PFSK-1 (cell line): Measurements from ENCODE around the gene B4GALNT4.

ENCODE experiments used
- FOXP2 ChIP-seq: optimal IDR thresholded peaks from 2 replicates; pipeline ENCODE3; 2011; ENCODE audit warnings: borderline replicate concordance, control low read depth, inconsistent platforms; ENCODE audit not compliant: insufficient read depth; ENCODE audit errors: extremely low read length, extremely low read depth
- POLR2AphosphoS5 ChIP-seq: IDR thresholded peaks from 2 replicates; pipeline ENCODE4 v1.6.1; 2012; ENCODE audit warnings: low read depth, mild to moderate bottlenecking, control low read depth, low read length, moderate library complexity
- SIN3A ChIP-seq: IDR thresholded peaks from 2 replicates; pipeline ENCODE4 v1.6.1; 2012; ENCODE audit warnings: mild to moderate bottlenecking, low read length, moderate library complexity, borderline replicate concordance; ENCODE audit not compliant: insufficient read depth
- TAF1 ChIP-seq: IDR thresholded peaks from 2 replicates; pipeline ENCODE4 v1.6.1; 2012; ENCODE audit warnings: low read length, control low read depth, borderline replicate concordance; ENCODE audit not compliant: insufficient read depth
- TF ChIP-seq, protein P1 (sequence below), 2 experiments: IDR thresholded peaks; 2 replicates each; pipeline versions ENCODE4 v1.6.1 to v1.8.0; 2011 to 2012; ENCODE audit warnings: low read depth in 2 of 2, low read length in 2 of 2, control low read depth in 1 of 2, inconsistent platforms in 1 of 2, mild to moderate bottlenecking in 1 of 2, moderate library complexity in 1 of 2; ENCODE audit not compliant: insufficient read depth in 1 of 2

B4GALNT4 gene

DNA sequence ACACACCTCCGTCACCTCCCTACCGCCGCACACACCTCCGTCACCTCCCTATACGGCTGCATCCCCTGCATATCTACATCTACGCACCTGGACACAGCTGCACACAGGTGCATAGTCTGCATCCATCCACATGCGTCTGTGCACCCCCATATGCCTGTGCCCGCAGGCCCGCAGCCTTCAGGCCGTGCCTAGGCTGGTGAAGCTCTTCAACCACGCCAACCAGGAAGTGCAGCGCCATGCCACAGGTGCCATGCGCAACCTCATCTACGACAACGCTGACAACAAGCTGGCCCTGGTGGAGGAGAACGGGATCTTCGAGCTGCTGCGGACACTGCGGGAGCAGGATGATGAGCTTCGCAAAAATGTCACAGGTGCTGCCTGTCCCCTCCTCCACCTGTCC is 29.5 kb downstream of the B4GALNT4 start:
- TF ChIP-seq SIN3A: no peak
- no peak for TF ChIP-seq TAF1
- no peak for TF ChIP-seq POLR2AphosphoS5
- TF ChIP-seq FOXP2: no peak
- TF ChIP-seq, protein P1, sequence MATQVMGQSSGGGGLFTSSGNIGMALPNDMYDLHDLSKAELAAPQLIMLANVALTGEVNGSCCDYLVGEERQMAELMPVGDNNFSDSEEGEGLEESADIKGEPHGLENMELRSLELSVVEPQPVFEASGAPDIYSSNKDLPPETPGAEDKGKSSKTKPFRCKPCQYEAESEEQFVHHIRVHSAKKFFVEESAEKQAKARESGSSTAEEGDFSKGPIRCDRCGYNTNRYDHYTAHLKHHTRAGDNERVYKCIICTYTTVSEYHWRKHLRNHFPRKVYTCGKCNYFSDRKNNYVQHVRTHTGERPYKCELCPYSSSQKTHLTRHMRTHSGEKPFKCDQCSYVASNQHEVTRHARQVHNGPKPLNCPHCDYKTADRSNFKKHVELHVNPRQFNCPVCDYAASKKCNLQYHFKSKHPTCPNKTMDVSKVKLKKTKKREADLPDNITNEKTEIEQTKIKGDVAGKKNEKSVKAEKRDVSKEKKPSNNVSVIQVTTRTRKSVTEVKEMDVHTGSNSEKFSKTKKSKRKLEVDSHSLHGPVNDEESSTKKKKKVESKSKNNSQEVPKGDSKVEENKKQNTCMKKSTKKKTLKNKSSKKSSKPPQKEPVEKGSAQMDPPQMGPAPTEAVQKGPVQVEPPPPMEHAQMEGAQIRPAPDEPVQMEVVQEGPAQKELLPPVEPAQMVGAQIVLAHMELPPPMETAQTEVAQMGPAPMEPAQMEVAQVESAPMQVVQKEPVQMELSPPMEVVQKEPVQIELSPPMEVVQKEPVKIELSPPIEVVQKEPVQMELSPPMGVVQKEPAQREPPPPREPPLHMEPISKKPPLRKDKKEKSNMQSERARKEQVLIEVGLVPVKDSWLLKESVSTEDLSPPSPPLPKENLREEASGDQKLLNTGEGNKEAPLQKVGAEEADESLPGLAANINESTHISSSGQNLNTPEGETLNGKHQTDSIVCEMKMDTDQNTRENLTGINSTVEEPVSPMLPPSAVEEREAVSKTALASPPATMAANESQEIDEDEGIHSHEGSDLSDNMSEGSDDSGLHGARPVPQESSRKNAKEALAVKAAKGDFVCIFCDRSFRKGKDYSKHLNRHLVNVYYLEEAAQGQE (IDR thresholded peaks at IDR 0.05; ENCODE audit: insufficient read depth in 1 of 2, low read depth in 2 of 2, low read length in 2 of 2): no peak

DNA sequence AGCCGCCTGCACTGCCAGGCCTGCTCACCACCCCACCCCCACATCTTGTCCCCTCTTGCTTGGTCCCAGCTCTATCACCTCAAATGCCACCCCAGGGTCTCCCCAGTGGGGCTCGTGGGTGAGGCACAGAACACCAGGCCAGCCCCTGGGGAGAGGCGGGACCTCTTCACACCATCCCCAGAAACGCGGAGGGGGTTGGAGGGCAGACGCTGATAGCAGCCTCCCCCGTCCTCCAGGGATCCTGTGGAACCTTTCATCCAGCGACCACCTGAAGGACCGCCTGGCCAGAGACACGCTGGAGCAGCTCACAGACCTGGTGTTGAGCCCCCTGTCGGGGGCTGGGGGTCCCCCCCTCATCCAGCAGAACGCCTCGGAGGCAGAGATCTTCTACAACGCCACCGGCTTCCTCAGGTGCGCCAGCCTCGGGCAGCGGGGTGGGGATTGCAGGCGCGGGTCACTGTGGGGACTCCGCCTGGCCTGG is 30.5 kb downstream of the B4GALNT4 start:
- TF ChIP-seq FOXP2 (no peak), POLR2AphosphoS5 (no peak), TAF1 (no peak), SIN3A (no peak)
- TF ChIP-seq, protein P1 (IDR thresholded peaks at IDR 0.05; ENCODE audit: insufficient read depth in 1 of 2, low read depth in 2 of 2, low read length in 2 of 2): no peak

DNA sequence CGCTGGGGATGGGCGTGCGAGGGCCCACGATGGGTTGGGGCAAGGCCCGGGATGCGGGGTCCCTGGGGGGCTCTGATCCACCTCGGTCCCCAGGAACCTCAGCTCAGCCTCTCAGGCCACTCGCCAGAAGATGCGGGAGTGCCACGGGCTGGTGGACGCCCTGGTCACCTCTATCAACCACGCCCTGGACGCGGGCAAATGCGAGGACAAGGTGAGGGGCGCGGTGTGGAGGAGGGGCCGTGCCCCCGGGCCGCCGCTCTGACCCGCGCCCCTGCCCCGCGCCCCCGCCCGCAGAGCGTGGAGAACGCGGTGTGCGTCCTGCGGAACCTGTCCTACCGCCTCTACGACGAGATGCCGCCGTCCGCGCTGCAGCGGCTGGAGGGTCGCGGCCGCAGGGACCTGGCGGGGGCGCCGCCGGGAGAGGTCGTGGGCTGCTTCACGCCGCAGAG is 31.0 kb downstream of the B4GALNT4 start:
- TF ChIP-seq SIN3A (no peak), TAF1 (no peak), FOXP2 (no peak), POLR2AphosphoS5 (no peak)
- TF ChIP-seq, protein P1 (IDR thresholded peaks at IDR 0.05; ENCODE audit: insufficient read depth in 1 of 2, low read depth in 2 of 2, low read length in 2 of 2): no peak

DNA sequence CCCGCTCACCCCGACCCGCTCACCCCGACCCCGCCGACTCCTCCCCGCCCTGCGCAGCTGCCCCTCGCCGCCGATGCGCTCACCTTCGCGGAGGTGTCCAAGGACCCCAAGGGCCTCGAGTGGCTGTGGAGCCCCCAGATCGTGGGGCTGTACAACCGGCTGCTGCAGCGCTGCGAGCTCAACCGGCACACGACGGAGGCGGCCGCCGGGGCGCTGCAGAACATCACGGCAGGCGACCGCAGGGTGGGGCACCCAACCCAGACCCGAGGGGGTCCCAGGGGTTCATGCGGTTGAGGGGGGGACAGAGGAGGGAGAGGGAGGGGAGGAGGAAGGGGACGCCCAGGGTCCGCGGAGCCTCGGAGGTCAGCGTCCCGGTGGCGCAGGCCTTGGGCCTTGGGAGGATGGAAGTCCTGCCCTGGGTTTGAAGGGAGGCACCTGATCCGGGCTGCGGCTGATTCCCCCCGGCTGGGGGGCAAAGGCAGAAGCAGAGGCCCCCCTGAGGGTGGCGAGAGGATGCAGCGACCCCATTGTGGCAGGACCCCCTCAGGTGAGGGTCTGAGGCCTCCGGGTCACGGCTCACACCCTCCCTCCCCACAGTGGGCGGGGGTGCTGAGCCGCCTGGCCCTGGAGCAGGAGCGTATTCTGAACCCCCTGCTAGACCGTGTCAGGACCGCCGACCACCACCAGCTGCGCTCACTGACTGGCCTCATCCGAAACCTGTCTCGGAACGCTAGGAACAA is 33.9 kb downstream of the B4GALNT4 start:
- TF ChIP-seq POLR2AphosphoS5 (no peak), FOXP2 (no peak), TAF1 (no peak), SIN3A (no peak)
- TF ChIP-seq, protein P1 (IDR thresholded peaks at IDR 0.05; ENCODE audit: insufficient read depth in 1 of 2, low read depth in 2 of 2, low read length in 2 of 2): no peak
